Dendritic cell treated with granulocyte-macrophage colony-stimulating factor and Interleukin-4, amounts not matched to agents 40 ng/mL and 50 ng/mL, for 4 days (primary cell): ENCODE measurements around the gene ZNF300.

Experiments
- H3K27ac Mint-ChIP-seq: one replicate; pipeline ENCODE4 v1.8.0; 2022; ENCODE audit warnings: mild to moderate bottlenecking, mixed read lengths
- H3K27me3 Mint-ChIP-seq: one replicate; pipeline ENCODE4 v1.8.0; 2022; ENCODE audit warnings: mild to moderate bottlenecking, mixed read lengths
- H3K36me3 Mint-ChIP-seq: one replicate; pipeline ENCODE4 v1.8.0; 2022; ENCODE audit warnings: low read depth, mixed read lengths
- H3K4me1 Mint-ChIP-seq: one replicate; pipeline ENCODE4 v1.8.0; 2022; ENCODE audit warnings: low read depth, mixed read lengths
- H3K4me3 Mint-ChIP-seq: one replicate; pipeline ENCODE4 v1.8.0; 2022; ENCODE audit warnings: mild to moderate bottlenecking, moderate library complexity, mixed read lengths
- H3K9me3 Mint-ChIP-seq: one replicate; pipeline ENCODE4 v1.8.0; 2022; ENCODE audit warnings: mixed read lengths
- intact Hi-C: fragments of 100-400 bp; cut with micrococcal nuclease; formaldehyde crosslinking; loops from one replicate; pipeline ENCODE4 v1.15.0; 2022

ZNF300 gene

GRCh38 chr5:150904479-150905311 is at the start of gene ZNF300:
Gene ZNF300, minus strand, starts transcription at chr5:150904980. Its CDS starts 1,825 bp downstream, at chr5:150903155.
- Mint-ChIP-seq H3K4me1 (peaks cover 14% of the 10 kb centered on the region), H3K4me3 (peak within 1 kb of the TSS; percentile 76), H3K27ac (peak within 1 kb of the TSS; percentile 89), H3K36me3 (peaks cover 30% of the 10 kb centered on the region), H3K9me3 (peaks cover 73% of the 10 kb centered on the region), H3K27me3 (peaks cover 10% of the 10 kb centered on the region)
- intact Hi-C loops: no loop called here

GRCh38 chr5:150948539-150948938 is 43.8 kb upstream of the ZNF300 start:
- H3K9me3 Mint-ChIP-seq: peaks cover 92% of the 10 kb centered on the region

GRCh38 chr5:150946351-150946905 is 41.6 kb upstream of the ZNF300 start:
- H3K27ac Mint-ChIP-seq: no peak overlapping the region
- peaks cover 10% of the 10 kb centered on the region for H3K36me3 Mint-ChIP-seq
- no peaks in the 10 kb centered on the region for H3K4me1 Mint-ChIP-seq
- intact Hi-C loops: no loop called here
- peaks cover 88% of the 10 kb centered on the region for H3K9me3 Mint-ChIP-seq
- H3K4me3 Mint-ChIP-seq: peak overlapping the region; percentile 11
- peaks cover 15% of the 10 kb centered on the region for H3K27me3 Mint-ChIP-seq

More at GRCh38 chr5:150948539-150948938, 43.8 kb upstream of the ZNF300 start:
- intact Hi-C loops: no loop called here
- peaks cover 10% of the 10 kb centered on the region for H3K36me3 Mint-ChIP-seq
- H3K4me1 Mint-ChIP-seq: no peaks in the 10 kb centered on the region
- no peak overlapping the region for H3K27ac Mint-ChIP-seq
- peaks cover 15% of the 10 kb centered on the region for H3K27me3 Mint-ChIP-seq
- no peak overlapping the region for H3K4me3 Mint-ChIP-seq

- intact Hi-C loops: no loop called here
- peaks cover 88% of the 10 kb centered on the region for H3K9me3 Mint-ChIP-seq
- H3K27me3 Mint-ChIP-seq: peaks cover 15% of the 10 kb centered on the region
- no peak overlapping the region for H3K27ac Mint-ChIP-seq
- H3K4me3 Mint-ChIP-seq: no peak overlapping the region
- peaks cover 10% of the 10 kb centered on the region for H3K36me3 Mint-ChIP-seq
- H3K4me1 Mint-ChIP-seq: no peaks in the 10 kb centered on the region
Observed at GRCh38 chr5:150945947-150946346, 41.2 kb upstream of the ZNF300 start.

- H3K4me1 Mint-ChIP-seq: no peaks in the 10 kb centered on the region
- H3K36me3 Mint-ChIP-seq: peaks cover 10% of the 10 kb centered on the region
- intact Hi-C loops: no loop called here
- peaks cover 15% of the 10 kb centered on the region for H3K27me3 Mint-ChIP-seq
- H3K4me3 Mint-ChIP-seq: no peak overlapping the region
- no peak overlapping the region for H3K27ac Mint-ChIP-seq
- H3K9me3 Mint-ChIP-seq: peaks cover 88% of the 10 kb centered on the region
Observed at GRCh38 chr5:150945486-150945885, 40.7 kb upstream of the ZNF300 start.

- H3K36me3 Mint-ChIP-seq: no peaks in the 10 kb centered on the region
- intact Hi-C loops: no loop called here
- H3K4me1 Mint-ChIP-seq: no peaks in the 10 kb centered on the region
- no peak overlapping the region for H3K27ac Mint-ChIP-seq
- no peak overlapping the region for H3K4me3 Mint-ChIP-seq
- no peaks in the 10 kb centered on the region for H3K27me3 Mint-ChIP-seq
- H3K9me3 Mint-ChIP-seq: peaks cover 100% of the 10 kb centered on the region
Observed at GRCh38 chr5:150931368-150931965, 26.7 kb upstream of the ZNF300 start.

GRCh38 chr5:150918613-150919012 is 13.8 kb upstream of the ZNF300 start:
- H3K9me3 Mint-ChIP-seq: peaks cover 81% of the 10 kb centered on the region
- no peaks in the 10 kb centered on the region for H3K4me1 Mint-ChIP-seq
- peaks cover 2% of the 10 kb centered on the region for H3K27me3 Mint-ChIP-seq
- intact Hi-C loops: no loop called here
- no peak overlapping the region for H3K4me3 Mint-ChIP-seq
- no peaks in the 10 kb centered on the region for H3K36me3 Mint-ChIP-seq
- no peak overlapping the region for H3K27ac Mint-ChIP-seq

GRCh38 chr5:150912312-150912814 is 7.6 kb upstream of the ZNF300 start:
- no peak overlapping the region for H3K4me3 Mint-ChIP-seq
- H3K4me1 Mint-ChIP-seq: no peaks in the 10 kb centered on the region
- H3K9me3 Mint-ChIP-seq: peaks cover 84% of the 10 kb centered on the region
- H3K27me3 Mint-ChIP-seq: peaks cover 2% of the 10 kb centered on the region
- intact Hi-C loops: no loop called here
- no peak overlapping the region for H3K27ac Mint-ChIP-seq
- H3K36me3 Mint-ChIP-seq: no peaks in the 10 kb centered on the region

GRCh38 chr5:150905312-150905683 is 518 bp upstream of the ZNF300 start:
- Mint-ChIP-seq H3K4me1 (peaks cover 14% of the 10 kb centered on the region), H3K27ac (peak overlapping the region; percentile 89), H3K4me3 (peak overlapping the region; percentile 76), H3K27me3 (peaks cover 11% of the 10 kb centered on the region), H3K36me3 (peaks cover 24% of the 10 kb centered on the region), H3K9me3 (peaks cover 73% of the 10 kb centered on the region)
- intact Hi-C loops: no loop called here

- peaks cover 10% of the 10 kb centered on the region for H3K27me3 Mint-ChIP-seq
- peaks cover 14% of the 10 kb centered on the region for H3K4me1 Mint-ChIP-seq
- H3K27ac Mint-ChIP-seq: no peak overlapping the region
- H3K9me3 Mint-ChIP-seq: peaks cover 84% of the 10 kb centered on the region
- intact Hi-C loops: no loop called here
- no peak overlapping the region for H3K4me3 Mint-ChIP-seq
- H3K36me3 Mint-ChIP-seq: peaks cover 60% of the 10 kb centered on the region
Observed at GRCh38 chr5:150901446-150901845, 3.3 kb downstream of the ZNF300 start.

- no peak overlapping the region for H3K27ac Mint-ChIP-seq
- H3K27me3 Mint-ChIP-seq: no peaks in the 10 kb centered on the region
- H3K4me3 Mint-ChIP-seq: no peak overlapping the region
- H3K4me1 Mint-ChIP-seq: no peaks in the 10 kb centered on the region
- H3K9me3 Mint-ChIP-seq: peaks cover 99% of the 10 kb centered on the region
- intact Hi-C loops: no loop called here
- H3K36me3 Mint-ChIP-seq: peaks cover 42% of the 10 kb centered on the region
Observed at GRCh38 chr5:150895431-150896428, 9.1 kb downstream of the ZNF300 start.

- intact Hi-C loops: no loop called here
- Mint-ChIP-seq H3K4me1 (no peaks in the 10 kb centered on the region), H3K27me3 (no peaks in the 10 kb centered on the region), H3K9me3 (peaks cover 84% of the 10 kb centered on the region), H3K4me3 (no peak overlapping the region), H3K36me3 (no peaks in the 10 kb centered on the region), H3K27ac (no peak overlapping the region)
Observed at GRCh38 chr5:150879358-150879757, 25.4 kb downstream of the ZNF300 start.

- Mint-ChIP-seq H3K4me1 (peaks cover 6% of the 10 kb centered on the region), H3K27me3 (peaks cover 3% of the 10 kb centered on the region), H3K4me3 (no peak overlapping the region), H3K27ac (no peak overlapping the region), H3K9me3 (peaks cover 51% of the 10 kb centered on the region), H3K36me3 (no peaks in the 10 kb centered on the region)
- intact Hi-C loops: no loop called here
Observed at GRCh38 chr5:150862070-150862469, 42.7 kb downstream of the ZNF300 start.
